GM18861 (cell line): ENCODE results near the gene ABCB10.
"Not testable (repeated sequence)": the region's sequence is repeated elsewhere in the genome, so short reads cannot be mapped to it uniquely, and the experiment has no call there.

ENCODE experiments used
- ATAC-seq: cut with Tn5 transposase; IDR thresholded peaks from one replicate; pipeline ENCODE4 v1.9.1; 2021; ENCODE audit not compliant: unreplicated experiment

ABCB10 gene

DNA sequence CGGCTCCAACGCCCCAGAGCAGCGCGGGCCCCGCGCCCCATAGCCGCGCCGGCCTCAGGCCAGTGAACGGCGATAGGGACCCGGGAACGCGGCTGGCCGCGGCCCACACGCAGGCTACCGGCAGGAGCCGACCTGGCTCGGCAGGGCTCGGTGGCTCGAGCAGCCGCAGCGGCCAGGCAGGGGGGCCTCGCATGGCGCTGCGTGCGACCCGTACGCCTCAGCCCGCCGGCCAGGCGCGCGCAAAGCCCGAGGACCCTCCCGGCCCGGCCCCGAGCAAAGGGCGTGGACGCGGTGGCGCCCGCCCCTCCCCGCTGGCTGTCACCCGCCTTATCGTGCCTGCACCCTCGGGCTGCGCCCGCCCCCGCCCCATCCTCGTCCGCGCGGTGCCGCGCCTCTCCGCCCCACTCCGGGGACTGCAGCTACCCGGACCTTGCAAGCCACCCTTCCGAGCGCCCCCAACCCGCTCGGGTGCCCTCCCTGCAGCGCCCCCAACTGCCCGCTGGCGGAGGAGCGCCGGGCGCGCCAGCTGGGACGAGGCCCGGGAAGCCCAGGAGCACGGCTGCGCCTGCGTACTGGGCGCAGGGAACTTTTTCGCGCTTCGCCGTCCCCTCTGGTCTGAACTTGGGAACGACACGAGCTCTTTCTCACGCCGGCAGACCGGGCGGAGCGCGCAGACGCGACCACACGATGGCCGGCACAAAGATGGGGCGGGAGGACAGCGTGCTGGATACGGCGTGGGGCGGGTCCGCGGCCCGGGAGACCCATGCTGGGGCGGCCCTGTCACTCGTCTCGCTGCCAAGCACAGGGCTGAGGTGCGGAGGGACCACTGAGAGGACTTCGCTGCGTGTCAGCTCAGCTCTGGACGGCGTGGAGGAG lies at the start of gene ABCB10:
Gene ABCB10, minus strand, starts transcription at position 248 of the 876 bp plus-strand sequence. Its CDS starts 55 bp downstream, at position 193.
- ATAC-seq = peak; percentile 80

DNA sequence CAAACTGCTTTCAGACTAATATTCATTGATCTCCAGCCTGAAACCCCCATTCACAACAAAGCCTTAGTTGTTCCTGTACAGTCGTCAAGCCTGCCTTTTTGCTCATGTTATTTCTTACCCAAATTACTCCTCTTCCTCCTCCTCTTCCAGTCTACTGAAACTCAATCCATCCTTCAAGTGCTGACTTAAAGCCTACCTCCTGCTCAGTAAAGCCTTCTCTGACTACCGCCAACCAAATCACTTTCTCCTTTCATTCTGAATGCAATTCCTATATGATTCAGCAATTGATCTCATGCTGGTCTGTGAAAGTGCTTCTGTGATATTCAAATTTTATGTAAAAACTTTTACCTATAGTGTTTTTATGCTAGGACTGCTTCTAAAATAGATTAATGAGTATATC lies 48.9 kb upstream of the ABCB10 start:
- ATAC-seq = no peak

DNA sequence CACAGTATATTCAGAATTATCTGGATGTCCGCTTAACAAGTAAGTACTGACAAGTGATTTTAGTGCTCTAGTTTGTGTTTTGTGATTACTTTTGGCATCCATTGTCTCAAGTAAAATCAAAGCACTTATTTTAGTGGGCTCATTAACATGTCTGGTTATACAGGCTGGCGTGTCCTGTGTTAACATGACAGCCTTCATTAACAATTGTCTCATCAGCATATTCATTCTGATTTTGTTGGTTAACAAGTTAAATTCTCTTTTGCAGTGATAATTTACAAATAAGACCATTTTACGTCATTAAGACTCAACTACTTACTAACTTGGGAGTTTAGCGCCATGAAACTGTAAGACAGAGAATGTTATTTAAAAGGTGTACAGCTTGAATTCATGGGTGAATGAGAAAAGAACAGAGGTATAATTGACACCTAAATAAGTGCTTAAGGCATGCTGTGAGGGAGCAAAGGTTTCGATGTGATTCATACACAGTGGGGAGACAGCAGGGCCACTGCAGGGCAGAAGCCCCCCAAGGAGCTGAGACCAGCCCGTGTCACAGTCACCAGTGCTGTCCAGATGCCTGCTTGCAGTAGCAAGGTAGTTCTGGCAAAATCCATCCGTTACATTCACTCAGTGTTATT lies 45.0 kb upstream of the ABCB10 start:
- ATAC-seq = no peak

DNA sequence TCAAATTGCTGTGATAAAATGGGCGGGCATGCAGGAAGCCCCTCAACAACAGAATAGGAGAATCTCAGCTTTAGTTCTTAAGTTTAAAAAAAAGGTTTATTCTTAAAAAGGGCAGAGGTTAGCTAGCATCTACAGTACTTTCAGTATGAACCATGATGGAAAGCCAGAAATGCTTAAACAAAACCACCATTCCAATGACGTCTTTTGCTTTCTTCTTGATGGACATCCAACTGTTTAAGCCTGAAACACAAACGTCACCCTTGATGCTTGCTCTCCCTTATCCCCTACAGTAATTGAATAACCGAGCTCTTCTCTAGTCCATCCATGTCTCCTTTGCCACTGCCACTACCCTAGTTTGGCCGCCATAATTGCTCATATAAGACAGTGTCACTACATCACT lies 41.7 kb upstream of the ABCB10 start:
- ATAC-seq = no peak

DNA sequence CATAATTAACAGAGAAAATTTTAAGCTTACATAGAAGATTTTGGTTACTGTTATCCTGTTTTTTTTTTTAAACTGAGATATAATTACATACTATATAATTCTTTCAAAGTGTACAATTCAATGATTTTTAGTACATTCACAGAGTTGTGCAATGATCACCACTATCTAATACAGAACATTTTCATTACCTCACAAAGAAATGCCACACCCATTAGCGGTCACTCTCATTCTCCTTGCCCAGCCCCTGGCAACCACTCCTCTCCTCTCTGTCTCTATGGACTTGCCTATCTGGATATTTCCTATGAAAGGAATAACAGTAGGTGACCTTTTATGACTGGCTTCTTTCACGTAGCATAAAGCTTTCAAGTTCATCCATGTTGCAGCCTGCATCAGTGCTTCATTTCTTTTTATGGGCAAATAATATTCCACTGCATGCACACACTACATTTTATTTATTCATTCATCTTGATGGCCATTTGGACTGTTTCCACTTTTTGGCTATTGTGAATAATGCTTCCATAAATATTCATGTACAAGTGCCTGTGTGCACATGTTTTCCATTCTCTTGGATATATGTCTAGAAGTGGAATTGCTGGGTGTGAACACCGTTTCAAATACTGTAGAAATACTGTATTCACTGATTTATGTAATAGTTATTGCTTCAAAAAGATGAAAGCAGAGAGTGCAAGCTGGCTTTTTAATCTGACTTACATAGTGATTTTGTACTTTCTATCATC lies 40.9 kb upstream of the ABCB10 start:
- ATAC-seq = no peak

DNA sequence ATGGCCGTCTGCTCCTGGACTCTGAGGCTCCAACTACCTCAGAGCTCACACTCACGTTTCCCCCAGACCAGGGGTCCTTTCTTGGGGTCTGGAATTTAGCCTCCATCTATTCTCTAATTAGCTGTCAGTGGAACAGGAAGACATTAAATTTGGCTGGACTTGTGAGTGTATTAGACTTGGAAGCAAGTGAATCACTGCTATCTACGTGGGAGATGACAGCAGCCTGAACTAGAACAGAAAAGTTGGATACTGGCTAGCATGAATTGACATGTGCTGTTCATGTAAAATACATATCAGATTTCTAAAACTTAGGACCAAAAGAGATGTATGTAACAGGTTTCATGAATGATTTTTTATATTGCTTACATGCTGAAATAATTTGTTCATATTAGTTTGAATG lies 39.4 kb upstream of the ABCB10 start:
- no peak for ATAC-seq

DNA sequence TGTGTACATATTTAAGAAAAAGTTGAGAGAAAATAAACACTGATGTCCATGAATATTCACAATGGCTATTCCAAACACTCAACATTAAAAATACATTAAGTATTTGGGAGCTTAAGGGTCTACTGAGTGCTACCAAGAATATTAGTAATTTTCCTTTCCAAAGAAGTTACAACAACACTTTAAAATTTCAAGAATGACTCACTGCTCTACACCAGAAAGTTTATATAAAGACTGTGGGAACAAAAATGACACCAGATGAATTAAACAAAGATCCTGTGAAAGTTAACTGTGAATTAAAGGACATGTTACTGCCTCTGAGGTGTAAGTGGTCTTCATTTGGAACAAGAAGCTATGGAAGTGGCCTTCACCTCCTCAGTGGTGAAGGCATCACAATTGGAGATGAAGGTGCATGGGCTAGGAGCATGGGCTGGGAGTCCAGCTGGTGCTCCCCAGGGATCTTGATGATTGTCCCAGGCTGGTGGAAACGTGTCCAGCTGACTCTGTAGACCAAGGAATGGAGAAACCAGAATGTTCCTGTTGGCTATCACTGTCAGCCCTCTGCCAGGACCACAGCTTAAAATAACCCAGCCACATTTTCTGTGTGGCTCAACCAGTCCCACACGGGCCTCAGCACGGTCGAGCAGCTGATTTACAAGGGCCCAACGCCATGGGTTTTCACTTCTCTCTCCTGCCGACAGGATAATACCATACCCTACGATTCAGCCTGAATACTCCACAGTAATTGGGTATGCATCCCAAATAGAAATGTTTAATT lies 38.6 kb upstream of the ABCB10 start:
- ATAC-seq = no peak

DNA sequence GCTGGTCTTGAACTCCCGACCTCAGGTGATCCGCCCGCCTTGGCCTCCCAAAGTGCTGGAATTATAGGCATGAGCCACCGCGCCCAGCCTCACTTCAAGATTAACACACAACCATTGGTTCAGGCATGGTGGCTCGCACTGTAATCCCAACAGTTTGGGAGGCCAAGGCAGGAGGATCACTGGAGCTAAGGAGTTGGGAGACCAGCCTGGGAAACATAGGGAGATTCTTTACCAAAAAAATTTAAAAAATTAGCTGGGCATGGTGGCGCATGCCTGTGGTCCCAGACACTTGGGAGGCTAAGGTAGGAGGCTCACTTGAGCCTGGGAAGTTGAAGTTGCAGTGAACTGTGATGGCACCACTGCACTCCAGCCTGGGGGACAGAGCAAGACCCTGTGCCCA lies 37.4 kb upstream of the ABCB10 start:
- ATAC-seq = not testable (repeated sequence)

DNA sequence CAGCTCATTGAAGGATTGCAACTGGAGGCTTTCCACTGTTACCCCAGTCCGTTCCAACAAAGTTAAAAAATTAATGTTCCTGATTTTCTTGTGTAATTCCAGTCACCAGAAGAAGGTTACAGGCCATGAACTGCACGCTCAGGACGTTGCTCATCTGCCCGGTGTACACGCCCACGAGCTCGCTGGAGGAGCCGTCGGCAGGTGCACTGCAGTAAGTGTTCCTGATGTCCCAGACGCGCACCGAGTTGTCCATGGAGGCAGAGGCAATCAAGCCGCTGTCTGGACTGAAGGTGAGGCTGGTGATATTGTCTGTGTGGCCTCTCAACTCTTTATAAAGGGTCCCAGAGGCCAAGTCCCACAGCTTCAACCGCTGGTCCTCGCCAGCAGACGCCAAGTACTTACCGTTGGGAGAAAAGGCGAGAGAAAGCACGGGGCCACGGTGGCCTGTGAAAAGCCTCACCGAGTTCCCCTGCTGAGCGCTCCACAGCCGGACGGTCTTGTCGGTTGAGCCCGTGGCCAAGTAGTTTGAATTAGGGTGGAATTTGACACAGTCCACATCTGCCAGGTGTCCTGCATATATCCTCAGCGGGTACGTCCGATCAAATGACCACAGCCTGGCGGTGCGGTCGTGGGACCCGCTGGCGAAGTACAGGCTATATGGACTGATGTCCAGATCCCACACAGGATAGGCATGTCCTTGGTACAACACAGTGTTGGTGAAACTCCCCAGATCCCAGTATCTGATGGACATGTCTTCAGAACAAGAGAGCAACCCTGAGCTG lies 35.9 kb upstream of the ABCB10 start:
- ATAC-seq = no peak

DNA sequence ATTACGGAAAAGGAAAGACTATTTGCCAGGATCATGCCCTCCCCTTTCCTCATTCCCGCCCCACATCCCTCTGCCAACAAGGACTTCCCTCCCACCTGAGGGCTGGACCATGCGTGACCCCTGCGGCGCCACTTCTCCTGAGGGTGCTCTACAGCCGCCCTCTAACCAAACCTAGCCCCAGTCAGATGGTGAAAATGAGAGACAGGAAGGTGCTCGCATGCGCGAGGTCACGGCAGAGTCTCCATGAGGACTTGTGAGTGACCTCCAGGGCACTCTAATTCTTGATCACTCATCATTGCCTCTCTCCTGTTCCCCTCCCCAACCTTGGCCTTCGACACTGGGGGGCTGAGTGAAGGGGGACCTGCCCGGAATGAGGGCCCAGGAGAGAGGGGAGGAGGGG lies 35.3 kb upstream of the ABCB10 start:
- no peak for ATAC-seq

DNA sequence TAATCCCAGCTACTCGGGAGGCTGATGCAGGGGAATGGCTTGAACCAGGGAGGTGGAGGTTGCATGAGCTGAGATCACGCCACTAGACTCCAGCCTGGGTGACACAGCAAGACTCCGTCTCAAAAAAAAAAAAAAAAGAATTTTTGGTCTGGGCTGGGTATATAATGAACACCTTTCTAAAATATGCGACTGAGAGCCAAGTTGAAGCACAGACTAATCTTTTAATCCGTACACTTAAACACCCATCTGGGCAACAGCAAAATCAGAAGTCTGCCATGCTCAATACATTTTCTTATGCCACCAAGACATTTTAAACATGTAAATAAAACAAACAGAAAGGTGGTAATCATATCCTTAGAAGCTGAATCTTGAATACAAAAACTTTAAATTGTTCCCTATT lies 31.6 kb upstream of the ABCB10 start:
- no peak for ATAC-seq

DNA sequence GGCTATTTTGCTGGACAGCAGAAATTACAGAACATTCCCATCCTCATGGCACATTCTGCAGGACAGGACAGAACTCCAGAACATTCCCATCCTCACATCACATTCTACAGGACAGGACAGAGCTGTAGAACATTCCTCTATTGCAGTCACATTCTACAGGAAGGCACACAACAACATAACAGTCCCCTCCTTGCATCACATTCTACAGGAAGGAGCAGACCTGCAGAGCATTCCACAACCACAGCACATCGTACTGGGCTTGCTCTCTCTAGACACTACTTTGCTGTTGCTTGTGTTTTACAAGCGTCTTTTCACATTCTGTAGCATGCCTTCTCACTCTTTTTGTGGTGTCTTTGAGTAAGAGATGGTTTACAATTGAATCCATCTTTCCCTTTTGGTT lies 26.8 kb upstream of the ABCB10 start:
- ATAC-seq = no peak

DNA sequence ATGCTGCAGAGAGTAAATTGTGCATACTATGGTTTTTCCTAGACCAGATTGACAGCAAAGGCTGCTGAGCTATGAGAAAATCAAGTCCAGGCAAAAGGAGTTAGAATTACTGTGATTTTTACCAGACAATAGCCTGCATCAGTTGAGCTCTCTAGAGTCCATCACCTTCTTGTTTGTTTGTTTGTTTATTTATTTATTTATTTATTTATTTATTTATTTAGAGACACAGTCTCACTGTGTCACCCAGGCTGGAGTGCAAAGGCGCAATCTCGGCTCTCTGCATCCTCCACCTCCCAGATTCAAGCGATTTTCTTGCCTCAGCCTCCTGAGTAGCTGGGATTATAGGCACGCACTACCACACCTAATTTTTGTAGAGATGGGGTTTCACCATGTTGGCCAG lies 24.2 kb upstream of the ABCB10 start:
- ATAC-seq = no peak

DNA sequence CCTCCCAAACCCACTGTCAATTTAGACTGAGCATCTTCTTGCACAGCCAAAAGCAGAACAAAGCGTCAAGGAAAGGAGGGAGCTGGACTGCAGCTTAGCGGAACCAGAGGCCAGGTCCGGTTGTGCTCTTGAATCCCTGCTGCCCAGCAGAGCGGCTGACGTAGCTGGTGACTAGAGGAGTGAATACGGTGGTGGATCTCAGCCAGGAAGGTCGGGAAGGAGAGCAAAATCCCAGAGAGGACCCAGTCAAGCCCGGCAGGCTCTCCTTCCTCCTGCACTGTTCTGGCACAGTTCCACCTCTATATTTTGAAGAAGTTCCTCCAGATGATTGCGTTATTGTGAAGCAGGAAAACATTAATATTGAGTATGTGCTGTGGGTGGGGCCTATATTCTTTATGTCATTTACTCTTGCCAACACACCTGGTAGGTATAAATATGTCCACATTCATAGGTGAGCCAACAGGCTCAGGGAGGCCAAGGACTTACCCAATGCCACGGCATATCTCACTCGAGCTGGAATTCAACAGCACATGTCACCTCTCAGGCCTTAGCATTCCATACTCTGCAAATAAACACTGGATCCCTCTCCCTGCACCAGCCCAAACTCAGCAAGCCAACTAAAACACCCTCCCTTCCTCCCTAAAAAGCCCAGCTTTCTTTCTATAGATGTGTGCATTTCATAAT lies 23.6 kb upstream of the ABCB10 start:
- ATAC-seq = no peak

DNA sequence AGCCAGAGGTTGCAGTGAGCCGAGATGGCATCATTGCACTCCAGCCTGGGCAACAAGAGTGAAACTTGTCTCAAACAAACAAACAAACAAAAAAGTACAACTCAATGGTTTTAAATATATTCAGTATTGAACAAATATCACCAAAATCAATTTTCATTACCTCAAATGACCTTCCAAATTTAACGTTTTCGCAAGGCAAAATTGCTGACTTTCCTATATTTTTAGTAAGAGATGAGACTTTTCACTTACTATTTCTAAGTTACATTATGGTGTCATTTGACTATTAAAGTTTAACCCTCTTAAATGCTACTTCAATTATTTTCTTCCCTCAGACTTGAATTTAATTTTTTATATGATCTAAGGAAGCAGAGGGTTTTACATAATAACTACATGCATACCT lies 23.0 kb upstream of the ABCB10 start:
- ATAC-seq = no peak

DNA sequence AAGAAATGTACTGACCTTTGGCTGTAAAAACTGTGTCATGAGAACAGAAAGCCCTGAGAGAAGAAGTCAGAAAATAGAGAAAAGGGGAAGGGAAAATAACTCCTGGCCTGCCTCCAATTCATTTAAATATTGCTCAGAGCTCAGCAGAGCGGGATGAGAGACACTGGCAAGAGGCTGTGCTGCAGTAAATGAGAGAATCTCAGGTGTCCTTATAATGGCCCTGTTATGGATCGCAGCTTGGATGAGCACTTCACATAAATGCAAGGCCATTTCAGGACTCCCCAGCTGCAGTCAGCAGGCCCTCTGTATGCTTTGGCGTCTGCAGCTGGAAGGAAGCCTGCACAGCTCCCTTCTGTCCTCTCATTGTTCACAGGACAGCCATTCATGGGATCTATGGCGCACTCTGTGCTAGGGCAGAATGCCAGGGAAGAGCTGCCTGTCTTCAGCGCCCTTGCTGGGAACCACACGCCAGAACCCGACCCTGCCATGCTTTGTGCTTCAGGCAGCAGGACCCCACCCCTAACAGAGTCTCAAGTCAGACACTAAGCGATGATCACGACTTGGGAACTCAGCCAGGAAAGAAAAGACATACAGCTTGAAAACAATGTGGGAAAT lies 20.7 kb upstream of the ABCB10 start:
- ATAC-seq = peak; percentile 85

DNA sequence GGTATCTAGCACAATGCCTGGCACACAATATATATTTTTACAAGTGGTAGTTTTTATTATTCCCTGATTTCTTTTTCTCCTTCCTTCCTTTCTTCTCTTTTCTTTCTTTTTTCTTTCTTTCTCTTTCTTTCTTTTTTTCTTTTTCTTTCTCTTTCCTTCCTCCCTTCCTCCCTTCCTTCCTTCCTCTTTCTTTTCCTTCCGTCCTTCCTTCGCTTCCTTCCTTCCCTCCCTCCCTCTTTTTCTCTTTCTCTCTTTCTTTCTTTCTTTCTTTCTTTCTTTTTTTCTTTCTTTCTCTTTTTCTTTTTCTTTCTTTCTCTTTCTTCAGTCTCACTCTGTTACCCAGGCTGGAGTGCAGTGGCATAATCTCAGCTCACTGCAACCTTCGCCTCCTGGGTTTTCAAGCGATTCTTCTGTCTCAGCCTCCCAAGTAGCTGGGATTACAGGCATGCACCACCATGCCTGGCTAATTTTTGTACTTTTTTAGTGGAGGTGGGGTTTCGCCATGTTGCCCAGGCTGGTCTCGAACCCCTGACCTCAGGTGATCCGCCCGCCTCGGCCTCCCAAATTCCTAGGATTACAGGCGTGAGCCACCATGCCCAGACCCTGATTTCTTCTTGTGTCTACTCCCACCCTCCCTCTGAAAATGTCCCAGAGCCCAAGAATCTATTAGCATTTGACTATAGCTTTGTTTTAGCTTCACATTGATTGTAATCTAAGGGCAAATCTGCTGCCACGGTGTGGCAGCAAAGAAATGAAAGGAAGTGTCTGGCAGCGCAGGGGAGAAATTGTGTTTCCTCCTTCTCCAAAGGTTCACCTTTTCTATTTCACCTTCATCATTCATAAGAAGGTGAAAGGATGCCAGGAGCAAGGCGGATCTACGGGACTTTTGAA lies 19.9 kb upstream of the ABCB10 start:
- peak; percentile 39 for ATAC-seq

DNA sequence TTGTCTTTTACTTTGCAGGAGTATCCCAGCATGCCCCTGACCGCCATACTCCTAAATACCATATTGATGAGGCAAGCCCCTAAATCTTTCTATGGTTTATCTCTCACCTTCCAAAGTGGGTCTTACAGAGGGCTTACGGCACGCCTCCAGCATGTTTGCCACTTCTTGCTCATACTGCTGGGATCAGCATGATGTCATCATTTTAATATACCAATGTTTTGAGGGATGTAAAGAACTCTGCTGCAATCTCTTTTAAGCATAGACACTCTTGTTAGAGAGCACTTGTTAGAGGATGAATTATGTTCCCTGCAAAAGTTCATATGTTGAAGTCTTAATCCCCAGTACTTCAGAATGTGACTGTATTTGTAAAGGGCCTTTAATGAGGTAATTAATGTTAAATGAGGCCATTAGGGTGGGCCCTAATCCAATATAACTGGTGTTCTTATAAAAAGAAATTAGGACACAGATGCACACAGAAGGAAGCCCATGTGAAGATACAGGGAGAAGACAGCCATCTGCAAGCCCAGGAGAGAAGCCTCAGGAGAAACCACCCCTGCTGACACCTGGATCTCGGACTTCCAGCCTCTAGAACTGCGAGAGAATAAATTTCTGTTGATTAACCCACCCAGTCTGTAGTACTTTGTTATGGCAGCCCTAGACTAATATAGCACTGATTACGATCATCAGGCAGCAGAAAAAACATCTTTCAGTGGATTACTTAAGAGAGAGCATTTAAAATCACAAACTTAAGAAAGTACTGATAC lies 16.4 kb upstream of the ABCB10 start:
- ATAC-seq = no peak
